GM18951 (cell line): ENCODE measurements around the gene BRD8.
"Not testable (repeated sequence)": the region's sequence is repeated elsewhere in the genome, so short reads cannot be mapped to it uniquely, and the experiment has no call there.

Source experiments
- POLR2A ChIP-seq: IDR thresholded peaks from 4 replicates; pipeline ENCODE4 v1.6.1; 2011; ENCODE audit warnings: mild to moderate bottlenecking; ENCODE audit not compliant: insufficient read length, insufficient read depth; ENCODE audit errors: extremely low read depth
- in situ Hi-C: fragments of 300-500 bp; cut with MboI; formaldehyde crosslinking; loops from one replicate; pipeline ENCODE4 v1.12.0; 2022; ENCODE audit warnings: low sequenced_read_pairs, mixed read lengths, inconsistent platforms; ENCODE audit not compliant: unreplicated experiment

BRD8 gene

GRCh38 chr5:138186002-138186447, 7.6 kb upstream of the BRD8 start:
- in situ Hi-C loops, result no loop called here

GRCh38 chr5:138182808-138183207, 4.4 kb upstream of the BRD8 start:
- in situ Hi-C loops, result no loop called here
- no peak for TF ChIP-seq POLR2A

More at GRCh38 chr5:138186002-138186447, 7.6 kb upstream of the BRD8 start:
- no peak for TF ChIP-seq POLR2A

- in situ Hi-C loops, result no loop called here
- TF ChIP-seq POLR2A, result no peak
Measured at GRCh38 chr5:138180841-138181240, 2.4 kb upstream of the BRD8 start.

- TF ChIP-seq POLR2A, result no peak
- in situ Hi-C loops, result no loop called here
Measured at GRCh38 chr5:138180183-138180782, 1.9 kb upstream of the BRD8 start.

GRCh38 chr5:138179277-138179857, 937 bp upstream of the BRD8 start:
- TF ChIP-seq POLR2A, result no peak
- in situ Hi-C loops, result no loop called here

GRCh38 chr5:138177941-138178515, 402 bp downstream of the BRD8 start:
- in situ Hi-C loops, result no loop called here
- no peak for TF ChIP-seq POLR2A

- no peak for TF ChIP-seq POLR2A
- in situ Hi-C loops, result no loop called here
Measured at GRCh38 chr5:138170299-138170698, 8.1 kb downstream of the BRD8 start.

GRCh38 chr5:138169124-138169523, 9.3 kb downstream of the BRD8 start:
- in situ Hi-C loops, result no loop called here
- no peak for TF ChIP-seq POLR2A

GRCh38 chr5:138163721-138164120, 14.7 kb downstream of the BRD8 start:
- in situ Hi-C loops, result no loop called here
- TF ChIP-seq POLR2A, result no peak

GRCh38 chr5:138160706-138161105, 17.7 kb downstream of the BRD8 start:
- TF ChIP-seq POLR2A, result no peak
- in situ Hi-C loops, result no loop called here

GRCh38 chr5:138159666-138160065, 18.8 kb downstream of the BRD8 start:
- in situ Hi-C loops, result no loop called here
- TF ChIP-seq POLR2A, result no peak

- no peak for TF ChIP-seq POLR2A
- in situ Hi-C loops, result no loop called here
Measured at GRCh38 chr5:138157626-138158025, 20.8 kb downstream of the BRD8 start.

GRCh38 chr5:138155977-138156376, 22.5 kb downstream of the BRD8 start:
- in situ Hi-C loops, result not testable (repeated sequence)

- in situ Hi-C loops, result no loop called here
- no peak for TF ChIP-seq POLR2A
Measured at GRCh38 chr5:138149530-138149929, 28.9 kb downstream of the BRD8 start.

- in situ Hi-C loops, result no loop called here
- no peak for TF ChIP-seq POLR2A
Measured at GRCh38 chr5:138148811-138149210, 29.6 kb downstream of the BRD8 start.

- in situ Hi-C loops, result not testable (repeated sequence)
Measured at GRCh38 chr5:138143578-138143977, 34.9 kb downstream of the BRD8 start.
